Measurements from ENCODE around the gene CALHM4.

CALHM4 gene

DNA sequence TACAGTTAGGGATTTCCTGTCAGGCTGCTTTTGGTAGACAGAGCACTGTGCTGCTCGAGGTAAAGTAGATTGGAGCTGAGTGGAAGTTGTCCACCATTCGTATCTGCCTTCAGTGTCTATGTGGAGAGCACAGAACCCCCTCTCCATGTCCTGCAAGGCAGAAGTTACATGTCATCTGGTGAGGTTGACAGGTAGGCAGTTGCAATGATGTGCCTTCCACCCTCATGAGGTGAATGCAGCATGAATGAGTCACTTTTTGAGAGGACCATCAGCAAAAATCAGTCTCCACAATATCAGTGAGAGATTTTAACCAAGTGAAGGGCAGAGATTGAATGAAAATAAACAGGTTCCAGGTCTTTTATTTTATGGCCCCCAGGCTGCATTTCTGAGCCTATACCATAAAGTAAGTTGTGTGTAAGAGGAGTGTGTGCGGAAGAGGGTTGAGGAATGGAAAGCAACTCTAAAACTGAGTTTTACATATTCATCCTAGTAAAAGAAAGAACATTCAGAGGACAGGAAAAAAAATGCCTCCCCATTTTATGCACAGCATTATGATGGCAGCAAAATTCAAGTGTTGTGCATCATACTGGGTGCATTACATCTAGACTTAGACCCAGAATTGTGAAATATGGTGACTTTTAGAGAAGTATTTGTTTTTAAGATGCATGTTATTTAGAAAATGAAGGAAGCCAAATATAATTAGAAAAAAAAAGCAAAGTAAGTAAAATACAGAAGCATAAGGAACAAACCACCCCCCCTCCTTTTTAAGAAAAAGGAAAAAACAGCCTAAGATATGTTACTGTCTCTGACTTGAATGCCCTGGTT, 23.9 kb upstream of the CALHM4 start:
- TF ChIP-seq, protein P1, sequence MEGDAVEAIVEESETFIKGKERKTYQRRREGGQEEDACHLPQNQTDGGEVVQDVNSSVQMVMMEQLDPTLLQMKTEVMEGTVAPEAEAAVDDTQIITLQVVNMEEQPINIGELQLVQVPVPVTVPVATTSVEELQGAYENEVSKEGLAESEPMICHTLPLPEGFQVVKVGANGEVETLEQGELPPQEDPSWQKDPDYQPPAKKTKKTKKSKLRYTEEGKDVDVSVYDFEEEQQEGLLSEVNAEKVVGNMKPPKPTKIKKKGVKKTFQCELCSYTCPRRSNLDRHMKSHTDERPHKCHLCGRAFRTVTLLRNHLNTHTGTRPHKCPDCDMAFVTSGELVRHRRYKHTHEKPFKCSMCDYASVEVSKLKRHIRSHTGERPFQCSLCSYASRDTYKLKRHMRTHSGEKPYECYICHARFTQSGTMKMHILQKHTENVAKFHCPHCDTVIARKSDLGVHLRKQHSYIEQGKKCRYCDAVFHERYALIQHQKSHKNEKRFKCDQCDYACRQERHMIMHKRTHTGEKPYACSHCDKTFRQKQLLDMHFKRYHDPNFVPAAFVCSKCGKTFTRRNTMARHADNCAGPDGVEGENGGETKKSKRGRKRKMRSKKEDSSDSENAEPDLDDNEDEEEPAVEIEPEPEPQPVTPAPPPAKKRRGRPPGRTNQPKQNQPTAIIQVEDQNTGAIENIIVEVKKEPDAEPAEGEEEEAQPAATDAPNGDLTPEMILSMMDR (IDR thresholded peaks at IDR 0.05; ENCODE audit: extremely low read depth, missing control alignments) = no peak
- no peak for DNase-seq (ENCODE audit: low spot score)

DNA sequence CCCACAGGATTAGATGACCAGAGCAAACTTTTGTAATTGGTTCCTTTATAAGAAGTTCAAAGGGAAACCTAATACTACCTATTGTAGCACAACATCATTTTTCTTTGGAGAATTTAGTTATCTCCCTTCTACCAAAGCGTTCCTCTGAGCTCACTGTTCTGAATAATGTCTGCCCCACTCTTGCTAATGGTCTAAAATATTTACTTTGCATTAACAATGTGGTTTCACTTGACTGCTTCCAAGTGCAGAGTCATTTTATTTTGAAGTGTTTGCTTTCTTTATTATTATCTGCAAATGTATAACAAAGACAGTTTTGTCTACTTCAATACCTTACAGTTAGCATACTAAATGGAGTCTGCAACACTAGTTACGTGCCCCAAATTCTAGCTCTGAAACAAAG, 23.1 kb upstream of the CALHM4 start:
- TF ChIP-seq, protein P1 (IDR thresholded peaks at IDR 0.05; ENCODE audit: extremely low read depth, missing control alignments) = no peak
- DNase-seq (ENCODE audit: low spot score) = no peak

DNA sequence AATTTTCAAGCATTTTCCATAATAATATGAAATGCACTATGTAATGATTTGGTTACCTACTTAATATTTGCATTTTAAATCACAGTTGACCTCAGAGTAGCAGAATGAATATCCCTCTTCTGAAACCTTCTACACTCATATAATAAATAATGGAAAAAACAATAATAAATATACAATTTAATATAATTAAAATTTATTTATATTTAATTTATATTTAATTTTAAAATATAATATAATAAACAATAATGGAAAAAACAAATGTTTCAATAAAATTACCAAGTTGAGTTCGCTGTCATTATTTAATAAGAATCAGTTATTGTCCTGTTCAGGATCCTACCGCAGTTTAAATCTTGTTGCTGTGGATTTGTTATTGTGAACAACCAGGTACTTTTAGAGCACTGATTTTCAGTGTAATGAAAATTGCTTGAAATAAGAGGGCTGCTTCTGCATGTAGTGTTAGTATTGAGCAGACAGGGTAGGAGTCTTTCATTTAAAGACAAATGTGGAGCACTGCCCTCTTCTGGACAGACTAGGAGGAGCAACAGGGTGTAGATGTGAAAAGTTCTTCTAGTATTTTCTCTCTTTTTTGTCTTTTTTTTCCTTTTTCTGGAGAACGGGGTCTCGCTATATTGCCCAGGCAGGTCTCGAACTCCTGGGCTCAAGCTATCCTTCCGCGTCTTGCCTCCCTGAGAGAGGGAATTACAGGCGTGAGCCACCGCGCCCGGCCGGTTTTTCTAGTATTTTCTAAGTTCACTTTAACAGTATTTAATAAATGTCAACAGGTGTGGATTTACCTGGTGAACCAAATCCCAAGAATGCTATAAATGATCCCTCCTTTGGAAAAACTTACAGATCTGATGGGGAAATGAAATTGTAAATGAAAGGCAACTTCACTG, 21.6 kb upstream of the CALHM4 start:
- TF ChIP-seq, protein P1 (IDR thresholded peaks at IDR 0.05; ENCODE audit: extremely low read depth, missing control alignments) = peak; percentile 53
- peak; percentile 55 for DNase-seq (ENCODE audit: low spot score)

DNA sequence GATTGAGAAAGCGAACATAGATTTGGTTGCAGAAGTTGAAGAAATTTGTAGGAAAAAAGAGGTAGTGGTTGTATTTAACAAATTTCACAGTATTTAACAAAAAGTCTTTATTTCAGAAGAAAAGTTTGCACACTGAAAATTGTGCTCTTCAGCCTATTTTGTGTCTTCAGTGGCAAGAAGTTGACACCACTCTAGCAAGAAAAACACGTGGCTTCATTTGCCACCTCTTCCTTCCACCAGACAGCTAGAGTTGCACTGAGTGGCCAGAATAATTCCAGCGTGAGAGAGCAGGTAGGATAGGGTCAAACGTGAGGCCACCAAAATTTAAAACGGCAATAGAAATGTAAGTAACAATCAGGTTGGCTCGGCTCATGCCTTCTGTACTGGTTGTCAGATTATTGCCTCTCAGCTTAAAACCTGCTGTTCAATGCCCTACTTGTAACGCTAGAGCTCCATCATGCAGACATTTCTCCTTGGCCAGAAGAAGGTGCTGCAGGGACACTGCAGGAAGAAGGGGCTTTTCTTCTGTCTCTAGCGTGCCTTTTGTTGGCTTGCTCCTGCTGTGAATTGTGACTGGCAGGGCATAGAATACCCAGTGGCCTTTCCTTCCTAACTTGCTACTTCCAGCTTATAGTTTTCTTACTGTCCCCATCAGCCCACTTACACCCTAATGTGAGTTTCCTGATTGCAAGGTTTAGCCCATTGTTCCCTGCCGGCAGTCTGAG, 20.2 kb upstream of the CALHM4 start:
- TF ChIP-seq, protein P1 (IDR thresholded peaks at IDR 0.05; ENCODE audit: extremely low read depth, missing control alignments) = no peak
- no peak for DNase-seq (ENCODE audit: low spot score)

DNA sequence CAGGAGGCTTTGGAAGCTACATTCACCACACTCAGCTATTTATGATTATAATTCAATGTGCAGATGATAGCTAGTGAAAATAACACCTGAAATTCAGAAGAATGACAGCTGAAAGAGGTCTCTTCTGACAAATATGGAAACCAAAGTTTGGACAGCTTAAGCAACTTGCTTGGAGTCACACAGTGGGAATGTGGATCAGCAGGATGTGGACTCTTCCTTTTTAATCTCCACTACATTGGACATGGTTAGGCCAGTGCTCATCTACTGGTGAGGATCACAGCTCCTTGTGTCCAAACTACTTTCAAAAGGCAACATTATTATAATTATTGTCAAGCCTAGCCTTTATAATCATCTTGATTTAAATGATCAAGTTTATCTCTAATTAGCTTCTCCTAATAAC, 18.4 kb upstream of the CALHM4 start:
- DNase-seq (ENCODE audit: low spot score) = no peak
- TF ChIP-seq, protein P1 (IDR thresholded peaks at IDR 0.05; ENCODE audit: extremely low read depth, missing control alignments) = no peak

DNA sequence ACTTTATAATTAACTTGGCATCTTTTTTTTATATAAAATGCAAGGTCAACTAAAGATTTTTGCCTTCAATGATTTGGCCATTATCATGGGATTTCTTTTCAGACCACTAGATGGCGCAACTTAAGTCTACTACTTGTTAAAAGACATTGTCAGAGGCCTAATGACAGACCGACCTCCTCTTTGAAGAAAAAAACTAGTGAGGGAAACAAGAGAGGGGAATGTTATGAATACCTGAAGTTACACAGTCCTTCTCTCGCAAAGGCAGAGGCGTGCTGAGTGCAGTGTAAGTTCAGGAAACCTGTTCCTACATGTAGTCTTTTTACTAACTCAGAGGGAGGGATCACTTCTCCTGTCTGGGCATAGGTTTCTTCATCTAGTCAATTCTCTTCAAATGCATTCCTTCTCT, 17.3 kb upstream of the CALHM4 start:
- TF ChIP-seq, protein P1 (IDR thresholded peaks at IDR 0.05; ENCODE audit: extremely low read depth, missing control alignments) = peak; percentile 52
- DNase-seq (ENCODE audit: low spot score) = peak; percentile 36

All from GM20000 (cell line).